K562 (cell line): ENCODE data around the gene SH3D19. TPM values are rescaled to one million over a fixed set of nuclear protein-coding genes. Genes with fewer than 3 reads are reported as not detected.

Source experiments
- BHLHE40 ChIP-seq: IDR thresholded peaks from 2 replicates; pipeline ENCODE4 v1.6.1; 2011; ENCODE audit warnings: low read length, improper control_type of control experiment
- DNMT1 ChIP-seq: fragments of 450-650 bp; IDR thresholded peaks from 2 replicates; pipeline ENCODE4 v1.6.1; 2016; ENCODE audit warnings: antibody characterized with exemption, mild to moderate bottlenecking
- FIP1L1 ChIP-seq: fragments of 200-400 bp; formaldehyde crosslinking; IDR thresholded peaks from 2 replicates; pipeline ENCODE4 v1.6.1; 2018; ENCODE audit warnings: mild to moderate bottlenecking, low read depth, low read length; ENCODE audit not compliant: poor library complexity, severe bottlenecking
- ID3 ChIP-seq, 2 experiments: fragments of 250-450 bp in 1 of 2; fragments of 450-650 bp in 1 of 2; sonication (Bioruptor Pico) in 1 of 2; IDR thresholded peaks; 2 replicates each; pipeline versions ENCODE4 v1.6.1 to v1.8.0; 2016 to 2021; ENCODE audit warnings: mild to moderate bottlenecking in 2 of 2, moderate library complexity in 2 of 2, missing compliant biosample characterization in 1 of 2, missing genetic modification characterization in 1 of 2
- MXI1 ChIP-seq: IDR thresholded peaks from 2 replicates; pipeline ENCODE4 v1.6.1; 2011; ENCODE audit warnings: low read depth, mild to moderate bottlenecking, improper control_type of control experiment, low read length
- POLR2B ChIP-seq: fragments of 450-650 bp; IDR thresholded peaks from 2 replicates; pipeline ENCODE4 v1.6.1; 2018; ENCODE audit warnings: low read depth; ENCODE audit not compliant: partially characterized antibody
- TAL1 ChIP-seq: fragments of 450-650 bp; IDR thresholded peaks from 2 replicates; pipeline ENCODE4 v1.6.1; 2016; ENCODE audit warnings: mild to moderate bottlenecking
- ZFPM2 ChIP-seq: fragments of 250-450 bp; sonication (Bioruptor Pico); IDR thresholded peaks from 2 replicates; pipeline ENCODE4 v1.5.1; 2022; ENCODE audit warnings: mild to moderate bottlenecking
- ZNF512 ChIP-seq: IDR thresholded peaks from 2 replicates; pipeline ENCODE4 v1.6.1; 2016; ENCODE audit warnings: missing genetic modification characterization, missing compliant biosample characterization
- polyA plus RNA-seq, 8 experiments: library from polyadenylated mRNA; depleted of rRNA in 4 of 8; stranded (reverse) in 5 of 8; unstranded in 3 of 8; fragments of >200 nt; fragmentation: Nextera tagmentation in 2 of 8; fragmentation: Illumina TruSeq in 1 of 8; extraction: Ambion mirVana in 2 of 8; extraction: Trizol in 1 of 8; gene quantifications; 2 replicates each; pipeline versions ENCODE4 v1.2.1 to v1.2.3, GENCODE V29; 2011 to 2014; ENCODE audit warnings: inconsistent platforms in 1 of 8, missing spikeins in 1 of 8
- total RNA-seq, 7 experiments: library from RNA; depleted of rRNA in 6 of 7; stranded (reverse); fragments of >200 nt in 6 of 7; fragmentation: Illumina TruSeq in 2 of 7; extraction: Trizol in 2 of 7; gene quantifications; 2 replicates each; pipeline versions ENCODE4 v1.2.1 to v1.2.3, GENCODE V29; 2011 to 2021; ENCODE audit warnings: low replicate concordance in 1 of 7
- TF ChIP-seq, protein P1 (sequence below): fragments of 200-600 bp; sonication (generic); IDR thresholded peaks from one replicate; pipeline ENCODE4 v1.6.1; 2012; ENCODE audit warnings: mild to moderate bottlenecking, low read depth, low read length, inconsistent platforms

Gene SH3D19
- total and polyA plus RNA-seq, 9 of the 15 experiments (the other 6 are each of a cell fraction or from before 2014, with no cell fraction given): 0.42 to 2.2 (median 1.1) TPM; not detected in 6

- TF ChIP-seq, protein P1, sequence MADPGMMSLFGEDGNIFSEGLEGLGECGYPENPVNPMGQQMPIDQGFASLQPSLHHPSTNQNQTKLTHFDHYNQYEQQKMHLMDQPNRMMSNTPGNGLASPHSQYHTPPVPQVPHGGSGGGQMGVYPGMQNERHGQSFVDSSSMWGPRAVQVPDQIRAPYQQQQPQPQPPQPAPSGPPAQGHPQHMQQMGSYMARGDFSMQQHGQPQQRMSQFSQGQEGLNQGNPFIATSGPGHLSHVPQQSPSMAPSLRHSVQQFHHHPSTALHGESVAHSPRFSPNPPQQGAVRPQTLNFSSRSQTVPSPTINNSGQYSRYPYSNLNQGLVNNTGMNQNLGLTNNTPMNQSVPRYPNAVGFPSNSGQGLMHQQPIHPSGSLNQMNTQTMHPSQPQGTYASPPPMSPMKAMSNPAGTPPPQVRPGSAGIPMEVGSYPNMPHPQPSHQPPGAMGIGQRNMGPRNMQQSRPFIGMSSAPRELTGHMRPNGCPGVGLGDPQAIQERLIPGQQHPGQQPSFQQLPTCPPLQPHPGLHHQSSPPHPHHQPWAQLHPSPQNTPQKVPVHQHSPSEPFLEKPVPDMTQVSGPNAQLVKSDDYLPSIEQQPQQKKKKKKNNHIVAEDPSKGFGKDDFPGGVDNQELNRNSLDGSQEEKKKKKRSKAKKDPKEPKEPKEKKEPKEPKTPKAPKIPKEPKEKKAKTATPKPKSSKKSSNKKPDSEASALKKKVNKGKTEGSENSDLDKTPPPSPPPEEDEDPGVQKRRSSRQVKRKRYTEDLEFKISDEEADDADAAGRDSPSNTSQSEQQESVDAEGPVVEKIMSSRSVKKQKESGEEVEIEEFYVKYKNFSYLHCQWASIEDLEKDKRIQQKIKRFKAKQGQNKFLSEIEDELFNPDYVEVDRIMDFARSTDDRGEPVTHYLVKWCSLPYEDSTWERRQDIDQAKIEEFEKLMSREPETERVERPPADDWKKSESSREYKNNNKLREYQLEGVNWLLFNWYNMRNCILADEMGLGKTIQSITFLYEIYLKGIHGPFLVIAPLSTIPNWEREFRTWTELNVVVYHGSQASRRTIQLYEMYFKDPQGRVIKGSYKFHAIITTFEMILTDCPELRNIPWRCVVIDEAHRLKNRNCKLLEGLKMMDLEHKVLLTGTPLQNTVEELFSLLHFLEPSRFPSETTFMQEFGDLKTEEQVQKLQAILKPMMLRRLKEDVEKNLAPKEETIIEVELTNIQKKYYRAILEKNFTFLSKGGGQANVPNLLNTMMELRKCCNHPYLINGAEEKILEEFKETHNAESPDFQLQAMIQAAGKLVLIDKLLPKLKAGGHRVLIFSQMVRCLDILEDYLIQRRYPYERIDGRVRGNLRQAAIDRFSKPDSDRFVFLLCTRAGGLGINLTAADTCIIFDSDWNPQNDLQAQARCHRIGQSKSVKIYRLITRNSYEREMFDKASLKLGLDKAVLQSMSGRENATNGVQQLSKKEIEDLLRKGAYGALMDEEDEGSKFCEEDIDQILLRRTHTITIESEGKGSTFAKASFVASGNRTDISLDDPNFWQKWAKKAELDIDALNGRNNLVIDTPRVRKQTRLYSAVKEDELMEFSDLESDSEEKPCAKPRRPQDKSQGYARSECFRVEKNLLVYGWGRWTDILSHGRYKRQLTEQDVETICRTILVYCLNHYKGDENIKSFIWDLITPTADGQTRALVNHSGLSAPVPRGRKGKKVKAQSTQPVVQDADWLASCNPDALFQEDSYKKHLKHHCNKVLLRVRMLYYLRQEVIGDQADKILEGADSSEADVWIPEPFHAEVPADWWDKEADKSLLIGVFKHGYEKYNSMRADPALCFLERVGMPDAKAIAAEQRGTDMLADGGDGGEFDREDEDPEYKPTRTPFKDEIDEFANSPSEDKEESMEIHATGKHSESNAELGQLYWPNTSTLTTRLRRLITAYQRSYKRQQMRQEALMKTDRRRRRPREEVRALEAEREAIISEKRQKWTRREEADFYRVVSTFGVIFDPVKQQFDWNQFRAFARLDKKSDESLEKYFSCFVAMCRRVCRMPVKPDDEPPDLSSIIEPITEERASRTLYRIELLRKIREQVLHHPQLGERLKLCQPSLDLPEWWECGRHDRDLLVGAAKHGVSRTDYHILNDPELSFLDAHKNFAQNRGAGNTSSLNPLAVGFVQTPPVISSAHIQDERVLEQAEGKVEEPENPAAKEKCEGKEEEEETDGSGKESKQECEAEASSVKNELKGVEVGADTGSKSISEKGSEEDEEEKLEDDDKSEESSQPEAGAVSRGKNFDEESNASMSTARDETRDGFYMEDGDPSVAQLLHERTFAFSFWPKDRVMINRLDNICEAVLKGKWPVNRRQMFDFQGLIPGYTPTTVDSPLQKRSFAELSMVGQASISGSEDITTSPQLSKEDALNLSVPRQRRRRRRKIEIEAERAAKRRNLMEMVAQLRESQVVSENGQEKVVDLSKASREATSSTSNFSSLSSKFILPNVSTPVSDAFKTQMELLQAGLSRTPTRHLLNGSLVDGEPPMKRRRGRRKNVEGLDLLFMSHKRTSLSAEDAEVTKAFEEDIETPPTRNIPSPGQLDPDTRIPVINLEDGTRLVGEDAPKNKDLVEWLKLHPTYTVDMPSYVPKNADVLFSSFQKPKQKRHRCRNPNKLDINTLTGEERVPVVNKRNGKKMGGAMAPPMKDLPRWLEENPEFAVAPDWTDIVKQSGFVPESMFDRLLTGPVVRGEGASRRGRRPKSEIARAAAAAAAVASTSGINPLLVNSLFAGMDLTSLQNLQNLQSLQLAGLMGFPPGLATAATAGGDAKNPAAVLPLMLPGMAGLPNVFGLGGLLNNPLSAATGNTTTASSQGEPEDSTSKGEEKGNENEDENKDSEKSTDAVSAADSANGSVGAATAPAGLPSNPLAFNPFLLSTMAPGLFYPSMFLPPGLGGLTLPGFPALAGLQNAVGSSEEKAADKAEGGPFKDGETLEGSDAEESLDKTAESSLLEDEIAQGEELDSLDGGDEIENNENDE: no peak
- TF ChIP-seq FIP1L1 (no peak), TAL1 (no peak), ZNF512 (tag) (no peak), DNMT1 (no peak), ID3 (CRISPR knock-in tag; IDR thresholded peaks at IDR 0.05) (no peak), ID3 (tag; IDR thresholded peaks at IDR 0.05) (no peak), ZFPM2 (CRISPR knock-in tag) (no peak), MXI1 (no peak), POLR2B (no peak), BHLHE40 (no peak)
These were observed 142.9 kb downstream of the SH3D19 start (continued) for GRCh38 chr4:151182455-151182996.
